Right renal cortex interstitium (tissue), 3 donors: ENCODE measurements around the gene SEMA5A. TPM values are rescaled to one million over a fixed set of nuclear protein-coding genes. Genes with fewer than 3 reads are reported as not detected.

Experiments
- DNase-seq, 3 donors: peaks; one replicate each; pipeline ENCODE4 v3.0.0-alpha.2; 2013; ENCODE audit warnings: low read depth in 3 of 3, low spot score in 2 of 3
- polyA plus RNA-seq, 3 donors: library from polyadenylated mRNA; unstranded; fragments of 120-200 nt; gene quantifications; one replicate each; pipeline ENCODE4 v1.2.1, GENCODE V29; 2013; ENCODE audit not compliant: insufficient read length in 3 of 3

The SEMA5A gene
- polyA plus RNA-seq, 3 donors = 40.3 to 44.9 (median 40.9) TPM

- no peak for DNase-seq
Observed at GRCh38 chr5:9082996-9083395, 462.9 kb downstream of the SEMA5A start.

- DNase-seq = no peak
Observed at GRCh38 chr5:9072701-9073100, 473.2 kb downstream of the SEMA5A start.

GRCh38 chr5:9071524-9071923 is 474.4 kb downstream of the SEMA5A start:
- DNase-seq = no peak

- no peak for DNase-seq
Observed at GRCh38 chr5:9071074-9071473, 474.8 kb downstream of the SEMA5A start.

GRCh38 chr5:9069650-9070049 is 476.2 kb downstream of the SEMA5A start:
- no peak for DNase-seq

GRCh38 chr5:9067154-9067553 is 478.7 kb downstream of the SEMA5A start:
- DNase-seq = no peak

GRCh38 chr5:9066349-9066748 is 479.5 kb downstream of the SEMA5A start:
- DNase-seq = no peak

GRCh38 chr5:9063615-9064245 is 482.1 kb downstream of the SEMA5A start:
- no peak for DNase-seq

- DNase-seq = no peak
Observed at GRCh38 chr5:9062873-9063272, 483.0 kb downstream of the SEMA5A start.

GRCh38 chr5:9059920-9060691 is 485.8 kb downstream of the SEMA5A start:
- no peak for DNase-seq

- no peak for DNase-seq
Observed at GRCh38 chr5:9058666-9059065, 487.2 kb downstream of the SEMA5A start.

- DNase-seq = no peak
Observed at GRCh38 chr5:9058161-9058560, 487.7 kb downstream of the SEMA5A start.

- no peak for DNase-seq
Observed at GRCh38 chr5:9057406-9058000, 488.4 kb downstream of the SEMA5A start.

- no peak for DNase-seq
Observed at GRCh38 chr5:9056046-9056445, 489.8 kb downstream of the SEMA5A start.

- no peak for DNase-seq
Observed at GRCh38 chr5:9054821-9055589, 490.9 kb downstream of the SEMA5A start.

GRCh38 chr5:9054322-9054721 is 491.6 kb downstream of the SEMA5A start:
- DNase-seq = no peak

GRCh38 chr5:9052421-9052820 is 493.5 kb downstream of the SEMA5A start:
- no peak for DNase-seq

GRCh38 chr5:9051779-9052178 is 494.1 kb downstream of the SEMA5A start:
- no peak for DNase-seq

GRCh38 chr5:9047932-9048331 is 497.9 kb downstream of the SEMA5A start:
- DNase-seq = no peak

GRCh38 chr5:9046756-9047481 is 499.0 kb downstream of the SEMA5A start:
- no peak for DNase-seq

GRCh38 chr5:9045946-9046345 is 499.9 kb downstream of the SEMA5A start:
- DNase-seq = no peak
